Measurements from ENCODE around the gene FOXL2. TPM values are rescaled to one million over a fixed set of nuclear protein-coding genes. Genes with fewer than 3 reads are reported as not detected.

The FOXL2 gene
- not detected for polyA plus RNA-seq (ENCODE audit: low read depth in 6 of 6)

- peaks cover 24 to 56% (median 51%) of the 10 kb centered on the region in 3 donors for H3K4me1 Mint-ChIP-seq
- DNase-seq (no peak), ATAC-seq (ENCODE audit: low read depth in 2 of 2) (peak; percentile 37 to 50)
- peaks cover 0 to 8% of the 10 kb centered on the region in 2 donors for H3K36me3 Mint-ChIP-seq
- H3K4me3 Mint-ChIP-seq, result peak within 1 kb of the TSS; percentile 68 to 92 (median 85)
- H3K9me3 Mint-ChIP-seq, result peaks cover 0 to 6% (median 3%) of the 10 kb centered on the region in 7 donors
- peak within 1 kb of the TSS in 3 of 6 donors; percentile 39 to 68 (median 59) for H3K27ac Mint-ChIP-seq
- H3K27me3 Mint-ChIP-seq, result peaks cover 79 to 85% (median 83%) of the 10 kb centered on the region in 3 donors
Observed at GRCh38 chr3:138946663-138947494, at the start of gene FOXL2, which contains the start of gene FOXL2NB. Gene FOXL2, minus strand, starts transcription at chr3:138947137. Its CDS starts 415 bp downstream, at chr3:138946722. Gene FOXL2NB, plus strand, starts transcription at chr3:138947217. Its CDS starts 148 bp downstream, at chr3:138947365.

GRCh38 chr3:138995706-138996105 is 48.8 kb upstream of the FOXL2 start:
- DNase-seq (no peak), ATAC-seq (ENCODE audit: low read depth in 2 of 2) (no peak)
- peaks cover 10 to 14% (median 12%) of the 10 kb centered on the region in 3 donors for H3K27me3 Mint-ChIP-seq

GRCh38 chr3:138987181-138987580 is 40.2 kb upstream of the FOXL2 start:
- no peaks in the 10 kb centered on the region for H3K9me3 Mint-ChIP-seq
- ATAC-seq (ENCODE audit: low read depth in 2 of 2) (no peak), DNase-seq (no peak)
- H3K27ac Mint-ChIP-seq, result no peak overlapping the region
- no peak overlapping the region for H3K4me3 Mint-ChIP-seq
- H3K27me3 Mint-ChIP-seq, result peaks cover 8 to 18% (median 8%) of the 10 kb centered on the region in 3 donors
- H3K4me1 Mint-ChIP-seq, result no peaks in the 10 kb centered on the region
- H3K36me3 Mint-ChIP-seq, result no peaks in the 10 kb centered on the region

More at GRCh38 chr3:138995706-138996105, 48.8 kb upstream of the FOXL2 start:
- Mint-ChIP-seq H3K36me3 (peaks cover 0 to under 1% of the 10 kb centered on the region in 2 donors), H3K4me3 (no peak overlapping the region), H3K9me3 (peaks cover 0 to 17% (median 4%) of the 10 kb centered on the region in 7 donors), H3K4me1 (no peaks in the 10 kb centered on the region), H3K27ac (no peak overlapping the region)

- Mint-ChIP-seq H3K4me1 (no peaks in the 10 kb centered on the region), H3K27ac (no peak overlapping the region), H3K27me3 (peaks cover 8 to 18% (median 9%) of the 10 kb centered on the region in 3 donors), H3K36me3 (no peaks in the 10 kb centered on the region), H3K9me3 (no peaks in the 10 kb centered on the region), H3K4me3 (no peak overlapping the region)
- DNase-seq, result no peak
- no peak for ATAC-seq (ENCODE audit: low read depth in 2 of 2)
Observed at GRCh38 chr3:138985932-138986331, 39.0 kb upstream of the FOXL2 start.

- Mint-ChIP-seq H3K27ac (no peak overlapping the region), H3K4me1 (no peaks in the 10 kb centered on the region), H3K27me3 (peaks cover 8 to 26% (median 19%) of the 10 kb centered on the region in 3 donors), H3K9me3 (no peaks in the 10 kb centered on the region), H3K4me3 (no peak overlapping the region), H3K36me3 (no peaks in the 10 kb centered on the region)
- ATAC-seq (ENCODE audit: low read depth in 2 of 2) (no peak), DNase-seq (no peak)
Observed at GRCh38 chr3:138984816-138985215, 37.9 kb upstream of the FOXL2 start.

GRCh38 chr3:138976047-138976446 is 29.1 kb upstream of the FOXL2 start:
- Mint-ChIP-seq H3K27me3 (peaks cover 20 to 42% (median 29%) of the 10 kb centered on the region in 3 donors), H3K4me3 (no peak overlapping the region), H3K4me1 (no peaks in the 10 kb centered on the region), H3K36me3 (no peaks in the 10 kb centered on the region), H3K9me3 (peaks cover 0 to 4% (median 0%) of the 10 kb centered on the region in 7 donors), H3K27ac (no peak overlapping the region)
- ATAC-seq (ENCODE audit: low read depth in 2 of 2) (no peak), DNase-seq (no peak)

- Mint-ChIP-seq H3K27me3 (peaks cover 23 to 42% (median 33%) of the 10 kb centered on the region in 3 donors), H3K36me3 (no peaks in the 10 kb centered on the region), H3K9me3 (peaks cover 0 to 4% (median 0%) of the 10 kb centered on the region in 7 donors), H3K27ac (no peak overlapping the region), H3K4me1 (no peaks in the 10 kb centered on the region), H3K4me3 (no peak overlapping the region)
- ATAC-seq (ENCODE audit: low read depth in 2 of 2) (no peak), DNase-seq (no peak)
Observed at GRCh38 chr3:138975351-138975750, 28.4 kb upstream of the FOXL2 start.

- Mint-ChIP-seq H3K9me3 (peaks cover 0 to 4% (median 0%) of the 10 kb centered on the region in 7 donors), H3K4me1 (no peaks in the 10 kb centered on the region), H3K27ac (no peak overlapping the region), H3K36me3 (no peaks in the 10 kb centered on the region), H3K27me3 (peaks cover 28 to 46% (median 35%) of the 10 kb centered on the region in 3 donors), H3K4me3 (no peak overlapping the region)
- DNase-seq, result no peak
- ATAC-seq (ENCODE audit: low read depth in 2 of 2), result no peak
Observed at GRCh38 chr3:138974462-138974861, 27.5 kb upstream of the FOXL2 start.

GRCh38 chr3:138972941-138973340 is 26.0 kb upstream of the FOXL2 start:
- H3K36me3 Mint-ChIP-seq, result no peaks in the 10 kb centered on the region
- ATAC-seq (ENCODE audit: low read depth in 2 of 2) (no peak), DNase-seq (no peak)
- peaks cover 30 to 43% (median 38%) of the 10 kb centered on the region in 3 donors for H3K27me3 Mint-ChIP-seq
- H3K27ac Mint-ChIP-seq, result no peak overlapping the region
- no peak overlapping the region for H3K4me3 Mint-ChIP-seq
- H3K4me1 Mint-ChIP-seq, result no peaks in the 10 kb centered on the region
- H3K9me3 Mint-ChIP-seq, result peaks cover 0 to 4% (median 0%) of the 10 kb centered on the region in 7 donors

GRCh38 chr3:138971766-138972320 is 24.9 kb upstream of the FOXL2 start:
- no peaks in the 10 kb centered on the region for H3K4me1 Mint-ChIP-seq
- DNase-seq (no peak), ATAC-seq (ENCODE audit: low read depth in 2 of 2) (no peak)
- H3K27me3 Mint-ChIP-seq, result peaks cover 34 to 48% (median 46%) of the 10 kb centered on the region in 3 donors
- no peak overlapping the region for H3K4me3 Mint-ChIP-seq
- peaks cover 0 to 7% (median 3%) of the 10 kb centered on the region in 7 donors for H3K9me3 Mint-ChIP-seq
- no peak overlapping the region for H3K27ac Mint-ChIP-seq
- no peaks in the 10 kb centered on the region for H3K36me3 Mint-ChIP-seq

- DNase-seq (no peak), ATAC-seq (ENCODE audit: low read depth in 2 of 2) (no peak)
- Mint-ChIP-seq H3K36me3 (peaks cover 5 to 31% of the 10 kb centered on the region in 2 donors), H3K27ac (no peak overlapping the region), H3K27me3 (peaks cover 51 to 61% (median 52%) of the 10 kb centered on the region in 3 donors), H3K4me3 (no peak overlapping the region), H3K4me1 (peaks cover 12 to 19% (median 17%) of the 10 kb centered on the region in 3 donors), H3K9me3 (peaks cover 4 to 50% (median 33%) of the 10 kb centered on the region in 7 donors)
Observed at GRCh38 chr3:138964923-138965322, 18.0 kb upstream of the FOXL2 start.

- ATAC-seq (ENCODE audit: low read depth in 2 of 2), result no peak
- no peak for DNase-seq
- Mint-ChIP-seq H3K4me1 (peaks cover 12 to 19% (median 17%) of the 10 kb centered on the region in 3 donors), H3K27me3 (peaks cover 50 to 63% (median 52%) of the 10 kb centered on the region in 3 donors), H3K4me3 (no peak overlapping the region), H3K27ac (no peak overlapping the region), H3K9me3 (peaks cover 4 to 51% (median 33%) of the 10 kb centered on the region in 7 donors), H3K36me3 (peaks cover 5 to 31% of the 10 kb centered on the region in 2 donors)
Observed at GRCh38 chr3:138964264-138964663, 17.3 kb upstream of the FOXL2 start.

GRCh38 chr3:138962854-138963560 is 16.1 kb upstream of the FOXL2 start:
- Mint-ChIP-seq H3K9me3 (peaks cover 4 to 51% (median 32%) of the 10 kb centered on the region in 7 donors), H3K27me3 (peaks cover 57 to 73% (median 58%) of the 10 kb centered on the region in 3 donors), H3K4me1 (peaks cover 12 to 19% (median 17%) of the 10 kb centered on the region in 3 donors), H3K4me3 (no peak overlapping the region), H3K36me3 (peaks cover 5 to 31% of the 10 kb centered on the region in 2 donors), H3K27ac (no peak overlapping the region)
- DNase-seq, result no peak
- no peak for ATAC-seq (ENCODE audit: low read depth in 2 of 2)
